OCI-M1 (cell line): ENCODE data around the gene SCUBE1.

Experiments
- DNase-seq: peaks from one replicate; lab custom pipeline; 2025; lab: John Stamatoyannopoulos, UW

Gene SCUBE1

GRCh38 chr22:43326331-43327156 lies 16.6 kb downstream of the SCUBE1 start:
- DNase-seq, result no peak

- DNase-seq, result no peak
Observed at GRCh38 chr22:43325176-43325575, 18.0 kb downstream of the SCUBE1 start.

GRCh38 chr22:43320943-43321900 lies 21.9 kb downstream of the SCUBE1 start:
- DNase-seq, result no peak

GRCh38 chr22:43319661-43320486 lies 23.3 kb downstream of the SCUBE1 start:
- no peak for DNase-seq

- no peak for DNase-seq
Observed at GRCh38 chr22:43317239-43317638, 25.9 kb downstream of the SCUBE1 start.

- DNase-seq, result no peak
Observed at GRCh38 chr22:43315687-43316217, 27.4 kb downstream of the SCUBE1 start.

- no peak for DNase-seq
Observed at GRCh38 chr22:43314611-43315010, 28.6 kb downstream of the SCUBE1 start.

- no peak for DNase-seq
Observed at GRCh38 chr22:43313890-43314474, 29.2 kb downstream of the SCUBE1 start.

GRCh38 chr22:43313244-43313889 lies 29.8 kb downstream of the SCUBE1 start:
- DNase-seq, result no peak

- DNase-seq, result no peak
Observed at GRCh38 chr22:43312608-43313007, 30.6 kb downstream of the SCUBE1 start.

- no peak for DNase-seq
Observed at GRCh38 chr22:43310798-43311197, 32.4 kb downstream of the SCUBE1 start.

- DNase-seq, result peak; percentile 53
Observed at GRCh38 chr22:43310311-43310710, 32.9 kb downstream of the SCUBE1 start.

GRCh38 chr22:43308836-43309235 lies 34.3 kb downstream of the SCUBE1 start:
- no peak for DNase-seq

- DNase-seq, result no peak
Observed at GRCh38 chr22:43308060-43308830, 34.9 kb downstream of the SCUBE1 start.

GRCh38 chr22:43305806-43306205 lies 37.4 kb downstream of the SCUBE1 start:
- no peak for DNase-seq

- no peak for DNase-seq
Observed at GRCh38 chr22:43304831-43305590, 38.2 kb downstream of the SCUBE1 start.

GRCh38 chr22:43303751-43304150 lies 39.4 kb downstream of the SCUBE1 start:
- DNase-seq, result no peak

GRCh38 chr22:43303166-43303565 lies 40.0 kb downstream of the SCUBE1 start:
- no peak for DNase-seq

GRCh38 chr22:43302531-43303041 lies 40.6 kb downstream of the SCUBE1 start:
- DNase-seq, result no peak
